Gastrocnemius medialis (tissue), 4 donors: ENCODE results near the gene COL4A6. TPM values are rescaled to one million over a fixed set of nuclear protein-coding genes. Genes with fewer than 3 reads are reported as not detected.
A peak's percentile ranks its signal among the peaks of the same experiment; 100 is the strongest.

Source experiments
- ATAC-seq, 2 donors: fragments of 150-250 bp; one replicate each; pipeline ENCODE4 v1.9.1; 2016
- DNase-seq, 2 donors: peaks; one replicate each; pipeline ENCODE4 v3.0.0-alpha.2; 2019
- H3K27ac ChIP-seq, 4 donors: fragments of 200-600 bp; sonication (generic); 1 replicate in 1 of 4; 2 replicates in 3 of 4; pipeline ENCODE4 v1.5.1; 2016 to 2018; ENCODE audit warnings: mild to moderate bottlenecking in 2 of 4, moderate library complexity in 1 of 4
- H3K27me3 ChIP-seq, 3 donors: fragments of 200-600 bp; sonication (generic) in 2 of 3; 1 replicate in 1 of 3; 2 replicates in 2 of 3; pipeline versions ENCODE4 v1.5.1 to v1.6.0; 2016 to 2019; ENCODE audit warnings: mild to moderate bottlenecking in 1 of 3, moderate library complexity in 1 of 3
- H3K36me3 ChIP-seq, 2 donors: fragments of 200-600 bp; sonication (generic) in 1 of 2; one replicate each; pipeline ENCODE4 v1.5.1; 2017 to 2018
- H3K4me1 ChIP-seq, 2 donors: fragments of 200-600 bp; sonication (generic) in 1 of 2; one replicate each; pipeline ENCODE4 v1.5.1; 2016 to 2017; ENCODE audit warnings: mild to moderate bottlenecking in 2 of 2
- H3K4me3 ChIP-seq, 4 donors: fragments of 200-600 bp; sonication (generic) in 3 of 4; 1 replicate in 1 of 4; 2 replicates in 3 of 4; pipeline ENCODE4 v1.5.1; 2016 to 2019; ENCODE audit warnings: mild to moderate bottlenecking in 2 of 4
- H3K9me3 ChIP-seq, 3 donors: fragments of 200-600 bp; sonication (generic) in 2 of 3; 1 replicate in 1 of 3; 2 replicates in 2 of 3; pipeline ENCODE4 v1.5.1; 2016 to 2019
- CTCF ChIP-seq, 5 experiments: fragments of 450-650 bp in 3 of 5; fragments of 200-600 bp in 2 of 5; sonication (generic) in 2 of 5; IDR thresholded peaks in 4 of 5; conservative IDR thresholded peaks in 1 of 5; 1 replicate in 4 of 5; 2 replicates in 1 of 5; pipeline ENCODE4 v1.5.1; 2016 to 2019; ENCODE audit warnings: antibody characterized with exemption in 5 of 5, mild to moderate bottlenecking in 3 of 5, moderate library complexity in 3 of 5
- POLR2A ChIP-seq, 2 donors: fragments of 450-650 bp; IDR thresholded peaks; one replicate each; pipeline ENCODE4 v1.6.1; 2017; ENCODE audit warnings: antibody characterized with exemption in 2 of 2, mild to moderate bottlenecking in 2 of 2, moderate library complexity in 2 of 2
- in situ Hi-C, 4 donors: fragments of 200-750 bp; cut with MboI; loops; one replicate each; pipeline versions ENCODE4 v1.15.0 to v1.8.0; 2017; ENCODE audit warnings: low sequenced_read_pairs in 4 of 4
- intact Hi-C: fragments of 100-400 bp; cut with DNase I; formaldehyde crosslinking; loops from one replicate; pipeline ENCODE4 v1.15.1; 2023; ENCODE audit warnings: low total_unique reads
- total RNA-seq, 4 donors: library from RNA; depleted of rRNA; stranded (reverse); fragments of >200 nt; gene quantifications; one replicate each; pipeline versions ENCODE4 v1.1.0 to v1.2.3, GENCODE V29; 2016

Gene COL4A6
- total RNA-seq, 4 donors from 2014 or later, result 0.42 to 1.4 (median 0.81) TPM

DNA sequence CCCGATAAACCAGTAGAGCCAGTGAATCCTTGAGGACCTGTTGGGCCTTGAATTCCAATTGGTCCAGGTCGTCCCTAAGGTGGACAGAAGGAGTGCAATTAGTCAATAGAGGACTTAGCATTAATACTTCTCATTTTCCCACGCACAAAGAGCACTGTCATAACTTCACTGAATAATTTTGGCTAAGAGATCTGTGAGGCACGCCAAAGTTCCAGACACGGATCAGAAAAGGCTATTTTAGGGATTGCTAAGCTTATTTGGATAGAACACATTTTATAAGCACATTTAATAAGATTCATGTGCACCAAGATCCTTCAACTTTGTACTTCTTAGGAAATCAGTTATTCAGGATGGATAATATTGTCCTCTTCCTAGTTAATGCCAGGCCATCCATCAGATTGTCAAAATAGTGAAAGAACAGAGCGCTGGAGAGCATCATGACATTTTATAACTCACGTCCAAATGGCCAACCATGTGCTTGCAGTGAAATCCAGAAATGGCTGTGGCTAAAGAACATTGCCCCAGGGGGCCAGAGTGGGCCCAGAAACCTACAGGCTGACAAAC lies 216.8 kb downstream of the COL4A6 start:
- Histone ChIP-seq H3K4me3 (no peak overlapping the region), H3K4me1 (no peaks in the 10 kb centered on the region), H3K9me3 (no peaks in the 10 kb centered on the region), H3K27ac (no peak overlapping the region), H3K36me3 (no peaks in the 10 kb centered on the region), H3K27me3 (no peaks in the 10 kb centered on the region)
- DNase-seq (no peak), ATAC-seq (no peak)
- in situ Hi-C loops (loop anchor here in 2 of 4 donors (10.0 to 25.0 kb wide), 2 partner anchors 313 to 316 kb away; no protein-coding TSS in a partner anchor), intact Hi-C loops (no loop called here)
- no peak for TF ChIP-seq POLR2A (IDR thresholded peaks at IDR 0.05)
- no peak for TF ChIP-seq CTCF (IDR thresholded peaks at IDR 0.05 in 4 of 5, conservative IDR thresholded peaks at IDR 0.05 in 1 of 5)

GRCh38 chrX:108219949-108220601 lies 218.1 kb downstream of the COL4A6 start:
- intact Hi-C loops (loop anchor here (10.0 kb wide), 1 partner anchor 1385 kb away; no protein-coding TSS in a partner anchor), in situ Hi-C loops (loop anchor here in 2 of 4 donors (10.0 to 25.0 kb wide), 2 partner anchors 315 to 317 kb away; no protein-coding TSS in a partner anchor)
- Histone ChIP-seq H3K9me3 (no peaks in the 10 kb centered on the region), H3K36me3 (no peaks in the 10 kb centered on the region), H3K27me3 (no peaks in the 10 kb centered on the region), H3K27ac (no peak overlapping the region), H3K4me1 (no peaks in the 10 kb centered on the region), H3K4me3 (no peak overlapping the region)
- DNase-seq, result no peak
- TF ChIP-seq CTCF (IDR thresholded peaks at IDR 0.05 in 4 of 5, conservative IDR thresholded peaks at IDR 0.05 in 1 of 5) (no peak), POLR2A (IDR thresholded peaks at IDR 0.05) (no peak)
- peak in 1 of 2 donors; percentile 56 for ATAC-seq

GRCh38 chrX:108217876-108218275 lies 220.3 kb downstream of the COL4A6 start:
- Histone ChIP-seq H3K27ac (no peak overlapping the region), H3K4me3 (no peak overlapping the region), H3K36me3 (no peaks in the 10 kb centered on the region), H3K27me3 (no peaks in the 10 kb centered on the region), H3K9me3 (no peaks in the 10 kb centered on the region), H3K4me1 (no peaks in the 10 kb centered on the region)
- intact Hi-C loops (loop anchor here (10.0 kb wide), 1 partner anchor 1387 kb away; no protein-coding TSS in a partner anchor), in situ Hi-C loops (loop anchor here in 1 of 4 donors (25.0 kb wide), 1 partner anchor 319 kb away; no protein-coding TSS in a partner anchor)
- TF ChIP-seq POLR2A (IDR thresholded peaks at IDR 0.05) (no peak), CTCF (IDR thresholded peaks at IDR 0.05 in 4 of 5, conservative IDR thresholded peaks at IDR 0.05 in 1 of 5) (no peak)
- ATAC-seq, result no peak
- DNase-seq, result no peak

GRCh38 chrX:108216919-108217571 lies 221.2 kb downstream of the COL4A6 start:
- in situ Hi-C loops, result loop anchor here in 1 of 4 donors (25.0 kb wide), 1 partner anchor 320 kb away; no protein-coding TSS in a partner anchor
- H3K4me1 ChIP-seq, result no peaks in the 10 kb centered on the region
- no peaks in the 10 kb centered on the region for H3K36me3 ChIP-seq
- H3K4me3 ChIP-seq, result no peak overlapping the region
- no peaks in the 10 kb centered on the region for H3K27me3 ChIP-seq
- TF ChIP-seq CTCF (IDR thresholded peaks at IDR 0.05 in 4 of 5, conservative IDR thresholded peaks at IDR 0.05 in 1 of 5) (no peak), POLR2A (IDR thresholded peaks at IDR 0.05) (no peak)
- no peaks in the 10 kb centered on the region for H3K9me3 ChIP-seq
- intact Hi-C loops, result loop anchor here (10.0 kb wide), 1 partner anchor 1388 kb away; no protein-coding TSS in a partner anchor
- DNase-seq (no peak), ATAC-seq (peak in 1 of 2 donors; percentile 33)
- no peak overlapping the region for H3K27ac ChIP-seq
